GM21619 (cell line): ENCODE results near the gene MYO1F.

ENCODE experiments used
- ATAC-seq: cut with Tn5 transposase; IDR thresholded peaks from one replicate; pipeline ENCODE4 v1.9.1; 2021; ENCODE audit not compliant: unreplicated experiment

The MYO1F gene

GRCh38 chr19:8499048-8499833 is 78.0 kb downstream of the MYO1F start:
- ATAC-seq, result no peak

- ATAC-seq, result no peak
Measured at GRCh38 chr19:8498295-8498694, 78.9 kb downstream of the MYO1F start.

GRCh38 chr19:8494158-8494557 is 83.1 kb downstream of the MYO1F start:
- ATAC-seq, result no peak

- no peak for ATAC-seq
Measured at GRCh38 chr19:8491574-8491973, 85.7 kb downstream of the MYO1F start.

- ATAC-seq, result no peak
Measured at GRCh38 chr19:8490873-8491272, 86.4 kb downstream of the MYO1F start.

- no peak for ATAC-seq
Measured at GRCh38 chr19:8490395-8490760, 86.9 kb downstream of the MYO1F start.

- ATAC-seq, result no peak
Measured at GRCh38 chr19:8489561-8490394, 87.5 kb downstream of the MYO1F start.

- no peak for ATAC-seq
Measured at GRCh38 chr19:8488365-8488764, 88.9 kb downstream of the MYO1F start.

GRCh38 chr19:8487137-8487851 is 89.9 kb downstream of the MYO1F start:
- ATAC-seq, result peak; percentile 73

GRCh38 chr19:8486661-8487136 is 90.5 kb downstream of the MYO1F start:
- ATAC-seq, result peak; percentile 15

GRCh38 chr19:8485561-8486371 is 91.5 kb downstream of the MYO1F start:
- no peak for ATAC-seq

GRCh38 chr19:8484331-8484894 is 92.8 kb downstream of the MYO1F start:
- ATAC-seq, result no peak

- ATAC-seq, result no peak
Measured at GRCh38 chr19:8483165-8483564, 94.1 kb downstream of the MYO1F start.

- ATAC-seq, result no peak
Measured at GRCh38 chr19:8482696-8483095, 94.5 kb downstream of the MYO1F start.

- no peak for ATAC-seq
Measured at GRCh38 chr19:8481616-8482015, 95.6 kb downstream of the MYO1F start.

GRCh38 chr19:8481201-8481600 is 96.0 kb downstream of the MYO1F start:
- ATAC-seq, result no peak

- ATAC-seq, result no peak
Measured at GRCh38 chr19:8478598-8478997, 98.6 kb downstream of the MYO1F start.

- no peak for ATAC-seq
Measured at GRCh38 chr19:8477889-8478288, 99.4 kb downstream of the MYO1F start.

GRCh38 chr19:8476524-8476923 is 100.7 kb downstream of the MYO1F start:
- no peak for ATAC-seq

- no peak for ATAC-seq
Measured at GRCh38 chr19:8475005-8475404, 102.2 kb downstream of the MYO1F start.
